Measurements from ENCODE around the gene RGS18.

- TF ChIP-seq EP300 (IDR thresholded peaks at IDR 0.05; ENCODE audit: borderline replicate concordance) (no peak), TAF1 (IDR thresholded peaks at IDR 0.05; ENCODE audit: low read depth) (no peak), CREB1 (IDR thresholded peaks at IDR 0.05; ENCODE audit: low read depth) (no peak), RAD21 (IDR thresholded peaks at IDR 0.05; ENCODE audit: low read depth) (no peak), ZBTB7A (IDR thresholded peaks at IDR 0.05; ENCODE audit: low read depth) (no peak), CEBPB (IDR thresholded peaks at IDR 0.05) (no peak), REST (IDR thresholded peaks at IDR 0.05; ENCODE audit: low read depth) (no peak), YY1 (IDR thresholded peaks at IDR 0.05; ENCODE audit: low read depth) (no peak), FOXM1 (IDR thresholded peaks at IDR 0.05; ENCODE audit: borderline replicate concordance, low read depth) (no peak), TEAD4 (IDR thresholded peaks at IDR 0.05) (no peak), USF1 (IDR thresholded peaks at IDR 0.05) (no peak), MAX (IDR thresholded peaks at IDR 0.05) (no peak)
Observed at GRCh38 chr1:192171123-192171522, 12.9 kb downstream of the RGS18 start.
